Suprapubic skin (tissue), 4 donors: ENCODE results near the gene MORN5. TPM values are rescaled to one million over a fixed set of nuclear protein-coding genes. Genes with fewer than 3 reads are reported as not detected.
A peak's percentile ranks its signal among the peaks of the same experiment; 100 is the strongest.

ENCODE experiments used
- DNase-seq, 2 donors: peaks; one replicate each; pipeline ENCODE4 v3.0.0-alpha.2; 2019; ENCODE audit warnings: low spot score in 2 of 2
- H3K27ac ChIP-seq: fragments of 200-600 bp; sonication (generic); one replicate; pipeline ENCODE4 v1.5.1; 2019
- H3K27me3 ChIP-seq: fragments of 200-600 bp; sonication (generic); one replicate; pipeline ENCODE4 v1.5.1; 2019
- H3K36me3 ChIP-seq: fragments of 200-600 bp; sonication (generic); one replicate; pipeline ENCODE4 v1.5.1; 2019
- H3K4me1 ChIP-seq: fragments of 200-600 bp; sonication (generic); one replicate; pipeline ENCODE4 v1.5.1; 2019
- H3K4me3 ChIP-seq: fragments of 200-600 bp; sonication (generic); one replicate; pipeline ENCODE4 v1.5.1; 2019; ENCODE audit warnings: mild to moderate bottlenecking
- H3K9me3 ChIP-seq: fragments of 200-600 bp; sonication (generic); one replicate; pipeline ENCODE4 v1.5.1; 2019
- EP300 ChIP-seq: sonication (generic); formaldehyde crosslinking; IDR thresholded peaks from one replicate; pipeline ENCODE4 v1.6.1; 2017; ENCODE audit warnings: antibody characterized with exemption
- POLR2A ChIP-seq, 2 donors: fragments of 450-650 bp; IDR thresholded peaks; one replicate each; pipeline ENCODE4 v1.6.1; 2017; ENCODE audit warnings: antibody characterized with exemption in 2 of 2, mild to moderate bottlenecking in 2 of 2, moderate library complexity in 2 of 2
- POLR2AphosphoS5 ChIP-seq, 3 donors: sonication (generic); formaldehyde crosslinking; IDR thresholded peaks; one replicate each; pipeline ENCODE4 v1.6.1; 2017; ENCODE audit warnings: antibody characterized with exemption in 3 of 3
- whole genome bisulfite sequencing: methylation state at CpG from one replicate; pipeline ENCODE4 v1.1.5; 2018; 5-methylcytosine and 5-hydroxymethylcytosine counted together
- total RNA-seq, 4 donors: library from RNA; depleted of rRNA; stranded (reverse); fragments of >200 nt; gene quantifications; one replicate each; pipeline ENCODE4 v1.1.0, GENCODE V29; 2016
- TF ChIP-seq, protein P1 (sequence below), 2 donors: fragments of 200-600 bp in 1 of 2; fragments of 450-650 bp in 1 of 2; sonication (generic) in 1 of 2; IDR thresholded peaks; one replicate each; pipeline ENCODE4 v1.5.1; 2016 to 2019; ENCODE audit warnings: antibody characterized with exemption in 2 of 2, mild to moderate bottlenecking in 1 of 2, moderate library complexity in 1 of 2

The MORN5 gene
- not detected for total RNA-seq

DNA sequence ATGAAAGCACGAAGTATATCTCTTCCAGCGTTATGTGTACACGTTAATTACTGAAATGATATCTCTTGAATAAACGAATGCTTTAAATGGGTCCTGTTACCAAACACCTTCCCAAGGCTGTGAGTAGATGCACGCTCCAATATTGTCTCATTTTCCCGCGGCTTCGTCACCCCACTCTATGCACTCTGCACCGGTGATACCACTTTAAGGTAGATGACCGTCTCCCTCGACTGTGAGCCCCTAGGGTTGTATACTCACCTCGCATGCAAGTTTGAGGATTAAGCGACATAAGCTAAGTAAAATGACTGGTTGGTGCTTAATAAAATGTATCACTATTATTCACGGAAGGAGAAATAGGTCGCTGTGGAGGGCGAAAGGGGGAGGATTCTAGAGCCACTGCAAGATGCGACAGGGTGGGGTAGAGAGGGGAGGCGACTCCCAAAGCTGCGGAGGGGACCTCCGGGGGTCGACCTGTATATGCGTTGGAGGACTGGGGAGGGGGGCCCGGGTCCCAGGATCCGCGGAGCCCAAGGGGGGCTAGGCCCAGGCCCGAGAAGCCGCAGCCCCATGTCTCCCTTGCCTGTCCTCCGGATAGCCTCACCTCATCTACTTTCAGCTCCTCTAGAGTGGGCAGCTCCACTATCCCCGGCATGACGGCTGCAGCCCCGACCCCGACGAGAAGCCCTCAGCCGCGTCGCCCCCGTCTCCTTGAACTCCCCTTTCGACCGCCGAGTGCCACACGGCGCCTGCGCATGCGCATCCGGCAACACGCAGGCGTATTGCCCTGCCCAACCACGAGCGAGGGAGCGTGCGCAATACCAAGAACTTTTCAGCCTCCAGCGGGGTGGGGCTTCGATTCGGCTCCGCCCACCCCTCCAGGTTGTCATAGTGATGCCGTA, at the start of gene MORN5, which contains the start of gene NDUFA8:
Gene MORN5, plus strand, starts transcription at position 883 of the 899 bp plus-strand sequence. CDS start 65 bp downstream, outside the sequence.
Gene NDUFA8, minus strand, starts transcription at position 754 of the 899 bp plus-strand sequence. Its CDS starts 102 bp downstream, at position 652.
- Histone ChIP-seq H3K36me3 (no peaks in the 10 kb centered on the region), H3K4me1 (peaks cover 31% of the 10 kb centered on the region), H3K9me3 (no peaks in the 10 kb centered on the region), H3K4me3 (peak within 1 kb of the TSS; percentile 100), H3K27me3 (no peaks in the 10 kb centered on the region), H3K27ac (peak within 1 kb of the TSS; percentile 86)
- DNase-seq, result peak; percentile 97 to 98
- TF ChIP-seq, protein P1, sequence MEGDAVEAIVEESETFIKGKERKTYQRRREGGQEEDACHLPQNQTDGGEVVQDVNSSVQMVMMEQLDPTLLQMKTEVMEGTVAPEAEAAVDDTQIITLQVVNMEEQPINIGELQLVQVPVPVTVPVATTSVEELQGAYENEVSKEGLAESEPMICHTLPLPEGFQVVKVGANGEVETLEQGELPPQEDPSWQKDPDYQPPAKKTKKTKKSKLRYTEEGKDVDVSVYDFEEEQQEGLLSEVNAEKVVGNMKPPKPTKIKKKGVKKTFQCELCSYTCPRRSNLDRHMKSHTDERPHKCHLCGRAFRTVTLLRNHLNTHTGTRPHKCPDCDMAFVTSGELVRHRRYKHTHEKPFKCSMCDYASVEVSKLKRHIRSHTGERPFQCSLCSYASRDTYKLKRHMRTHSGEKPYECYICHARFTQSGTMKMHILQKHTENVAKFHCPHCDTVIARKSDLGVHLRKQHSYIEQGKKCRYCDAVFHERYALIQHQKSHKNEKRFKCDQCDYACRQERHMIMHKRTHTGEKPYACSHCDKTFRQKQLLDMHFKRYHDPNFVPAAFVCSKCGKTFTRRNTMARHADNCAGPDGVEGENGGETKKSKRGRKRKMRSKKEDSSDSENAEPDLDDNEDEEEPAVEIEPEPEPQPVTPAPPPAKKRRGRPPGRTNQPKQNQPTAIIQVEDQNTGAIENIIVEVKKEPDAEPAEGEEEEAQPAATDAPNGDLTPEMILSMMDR (IDR thresholded peaks at IDR 0.05), result peak in 1 of 2 donors; percentile 16
- TF ChIP-seq POLR2A (IDR thresholded peaks at IDR 0.05) (peak in 1 of 2 donors; percentile 42), EP300 (no peak), POLR2AphosphoS5 (IDR thresholded peaks at IDR 0.05) (no peak)
- under 1% methylated on average over 56 of the region's 56 CpGs for WGBS

DNA sequence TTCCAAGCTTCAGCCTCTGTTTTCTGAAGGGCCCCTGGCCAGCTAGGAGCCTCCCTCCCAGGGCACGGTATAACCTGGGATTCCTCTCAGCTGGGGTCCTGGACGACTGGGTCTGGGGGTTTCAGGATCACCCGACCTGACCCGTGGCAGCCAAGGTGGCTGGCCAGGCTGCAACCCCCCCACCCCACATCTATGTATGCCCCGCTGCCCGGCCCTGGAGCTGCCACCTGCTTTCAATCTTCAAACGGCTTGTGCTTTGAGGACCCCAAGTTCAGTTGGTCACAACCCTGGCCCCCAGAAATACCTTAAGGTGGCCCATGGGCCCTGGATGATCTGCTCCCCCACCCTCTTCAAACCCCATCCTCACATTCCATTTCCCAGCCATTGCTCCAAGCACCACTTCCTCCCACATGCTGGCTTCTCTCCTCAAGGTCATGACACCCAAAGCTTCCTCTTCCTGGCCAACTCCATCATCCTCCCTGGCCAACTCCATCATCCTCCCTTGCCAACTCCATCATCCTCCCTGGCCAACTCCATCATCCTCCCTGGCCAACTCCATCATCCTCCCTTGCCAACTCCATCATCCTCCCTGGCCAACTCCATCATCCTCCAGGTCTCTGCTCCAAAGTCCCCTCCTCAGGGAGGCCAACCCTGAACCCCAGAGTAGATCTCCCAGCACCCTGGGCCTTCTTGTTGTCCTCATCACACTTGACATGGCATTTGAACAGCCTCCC, 49.4 kb upstream of the MORN5 start:
- no peaks in the 10 kb centered on the region for H3K27me3 ChIP-seq
- DNase-seq, result no peak
- H3K9me3 ChIP-seq, result no peaks in the 10 kb centered on the region
- no peak overlapping the region for H3K4me3 ChIP-seq
- TF ChIP-seq, protein P1 (IDR thresholded peaks at IDR 0.05), result no peak
- TF ChIP-seq POLR2AphosphoS5 (IDR thresholded peaks at IDR 0.05) (no peak), POLR2A (IDR thresholded peaks at IDR 0.05) (no peak), EP300 (no peak)
- H3K36me3 ChIP-seq, result no peaks in the 10 kb centered on the region
- 88% methylated on average over 1 of the region's 7 CpGs for WGBS
- no peaks in the 10 kb centered on the region for H3K4me1 ChIP-seq
- H3K27ac ChIP-seq, result no peak overlapping the region

DNA sequence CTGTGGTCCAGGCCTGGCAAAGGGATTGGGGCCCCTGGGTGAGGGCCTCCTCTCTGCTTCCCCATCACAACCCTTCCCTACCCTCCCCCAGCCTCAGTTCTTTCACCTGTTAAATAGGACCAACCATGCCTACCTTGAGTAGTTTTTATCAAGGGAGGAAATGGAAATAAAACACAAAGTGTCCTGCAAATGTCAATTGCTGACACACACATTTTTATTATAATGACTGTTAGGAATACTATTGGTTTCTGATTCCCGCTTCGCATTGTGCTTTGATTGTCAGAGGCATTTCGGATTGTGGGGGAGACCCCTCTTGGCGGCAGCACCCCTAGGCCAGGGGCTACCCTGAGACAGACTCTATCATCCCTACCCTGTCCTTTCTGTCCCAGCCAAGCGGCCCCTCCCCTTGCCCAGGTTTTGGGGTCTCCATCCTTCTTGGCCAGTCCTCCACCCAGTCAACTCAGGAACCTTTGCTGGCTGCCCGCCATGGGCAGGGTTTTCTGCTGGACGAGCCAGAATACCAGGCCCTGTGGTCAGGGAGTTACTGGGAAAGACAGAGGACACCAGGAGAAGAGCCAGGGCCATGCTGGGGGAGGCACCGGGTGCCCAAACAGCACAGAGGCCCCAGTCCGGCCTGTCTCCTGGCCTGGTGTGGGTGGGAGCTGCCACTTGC, 48.2 kb upstream of the MORN5 start:
- Histone ChIP-seq H3K4me1 (no peaks in the 10 kb centered on the region), H3K27ac (no peak overlapping the region), H3K36me3 (no peaks in the 10 kb centered on the region), H3K27me3 (peaks cover 7% of the 10 kb centered on the region), H3K4me3 (no peak overlapping the region), H3K9me3 (no peaks in the 10 kb centered on the region)
- TF ChIP-seq EP300, result no peak
- no peak for DNase-seq
- 88% methylated on average over 7 of the region's 9 CpGs for WGBS

DNA sequence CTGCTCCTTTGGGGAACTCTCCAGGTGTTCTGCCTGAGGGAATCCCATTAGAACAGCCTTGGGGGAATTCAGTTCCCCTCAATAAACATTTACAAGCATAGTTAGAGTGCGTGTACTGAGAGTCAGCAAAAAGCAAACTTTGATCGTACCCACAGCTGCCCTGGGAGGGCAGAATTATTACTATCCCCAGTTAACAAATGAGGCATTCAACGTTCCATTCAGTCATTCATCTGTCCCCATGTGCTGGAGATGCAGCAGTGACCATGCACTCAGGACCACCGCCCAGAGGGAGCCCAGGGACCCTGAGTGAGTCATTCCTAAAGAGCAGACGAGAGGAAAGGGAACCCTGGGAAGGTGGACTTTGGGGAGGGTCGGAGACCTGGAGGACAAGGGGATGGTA, 47.5 kb upstream of the MORN5 start:
- WGBS, result 87% methylated on average over 6 of the region's 6 CpGs
- Histone ChIP-seq H3K4me1 (no peaks in the 10 kb centered on the region), H3K4me3 (no peak overlapping the region), H3K9me3 (no peaks in the 10 kb centered on the region), H3K36me3 (no peaks in the 10 kb centered on the region), H3K27me3 (peaks cover 7% of the 10 kb centered on the region), H3K27ac (no peak overlapping the region)
- TF ChIP-seq, protein P1 (IDR thresholded peaks at IDR 0.05), result no peak
- no peak for TF ChIP-seq EP300
- TF ChIP-seq POLR2A (IDR thresholded peaks at IDR 0.05), result no peak
- TF ChIP-seq POLR2AphosphoS5 (IDR thresholded peaks at IDR 0.05), result no peak
- no peak for DNase-seq

DNA sequence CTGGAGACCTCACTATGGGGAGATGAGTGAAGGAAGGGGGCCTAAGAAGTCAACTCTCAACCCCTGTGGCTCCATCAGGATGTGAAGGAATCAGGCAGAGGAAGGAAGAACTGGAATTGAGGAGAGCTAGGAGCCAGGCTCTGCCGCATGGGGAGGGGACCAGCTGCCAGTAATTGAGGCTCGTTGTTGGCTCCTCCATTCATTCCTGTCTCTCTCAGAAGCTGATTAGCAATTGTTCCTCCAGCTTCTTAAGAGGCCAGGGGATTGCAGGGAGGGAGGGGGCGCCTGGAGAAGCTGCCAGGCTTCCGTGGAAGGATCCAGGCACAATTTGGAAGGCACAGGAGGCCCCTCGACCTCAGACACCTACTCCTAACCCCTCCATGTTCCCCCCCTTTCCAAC, 46.1 kb upstream of the MORN5 start:
- Histone ChIP-seq H3K27me3 (peaks cover 7% of the 10 kb centered on the region), H3K4me1 (no peaks in the 10 kb centered on the region), H3K36me3 (no peaks in the 10 kb centered on the region), H3K4me3 (no peak overlapping the region), H3K27ac (no peak overlapping the region), H3K9me3 (no peaks in the 10 kb centered on the region)
- no peak for DNase-seq
- 35% methylated on average over 5 of the region's 5 CpGs for WGBS
- TF ChIP-seq POLR2A (IDR thresholded peaks at IDR 0.05) (no peak), EP300 (no peak), POLR2AphosphoS5 (IDR thresholded peaks at IDR 0.05) (no peak)
- TF ChIP-seq, protein P1 (IDR thresholded peaks at IDR 0.05), result no peak
